ENCODE measurements around the gene RAD51AP2. TPM values are rescaled to one million over a fixed set of nuclear protein-coding genes. Genes with fewer than 3 reads are reported as not detected.
"Not testable (repeated sequence)": the region's sequence is repeated elsewhere in the genome, so short reads cannot be mapped to it uniquely, and the experiment has no call there.

RAD51AP2 gene
- total RNA-seq, 4 donors from 2014 or later, result 0.04 to 0.53 (median 0.26) TPM

DNA sequence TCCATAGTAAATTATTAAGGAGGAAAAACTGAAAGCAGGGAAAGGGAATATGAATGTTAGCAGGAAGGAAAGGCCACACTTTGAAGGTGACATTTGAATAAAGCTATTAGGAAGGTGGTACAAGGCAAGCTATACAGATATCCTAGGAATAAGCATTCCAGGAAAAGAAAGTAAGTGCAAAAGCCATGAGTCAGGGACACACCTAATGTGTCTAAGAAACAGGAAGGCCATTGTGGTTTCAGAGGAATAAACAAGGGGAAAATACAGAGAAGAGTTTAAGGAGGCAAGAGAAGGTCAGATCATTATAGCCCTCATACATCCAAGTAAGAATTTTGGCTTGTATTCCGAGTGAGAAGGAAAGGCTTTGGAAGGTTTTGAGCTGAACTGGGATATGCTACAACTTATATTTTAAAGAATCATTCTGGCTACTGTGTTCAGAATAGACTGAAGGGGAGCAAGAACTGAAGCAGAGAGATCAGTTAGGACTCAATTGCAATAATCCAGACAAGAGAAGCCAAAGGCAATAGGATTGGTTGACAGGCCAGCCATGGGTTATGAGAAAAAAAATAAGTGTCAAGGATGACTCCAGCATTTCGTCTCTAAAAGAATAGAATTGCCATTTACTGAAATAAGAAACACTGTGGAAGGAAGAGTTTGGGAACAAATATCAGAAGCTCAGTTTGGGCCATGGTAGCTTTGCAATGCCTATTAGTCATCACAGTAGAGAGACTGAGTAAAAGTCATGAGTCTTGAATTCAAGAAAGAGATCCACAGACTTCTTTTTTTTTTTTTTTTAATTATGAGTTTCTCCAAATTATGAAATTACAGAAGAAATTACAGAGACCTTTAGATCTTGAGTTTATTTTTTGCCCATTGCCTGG, 11.3 kb downstream of the RAD51AP2 start:
- 72 to 83% methylated on average over 2 of the region's 2 CpGs for WGBS, 2 donors

DNA sequence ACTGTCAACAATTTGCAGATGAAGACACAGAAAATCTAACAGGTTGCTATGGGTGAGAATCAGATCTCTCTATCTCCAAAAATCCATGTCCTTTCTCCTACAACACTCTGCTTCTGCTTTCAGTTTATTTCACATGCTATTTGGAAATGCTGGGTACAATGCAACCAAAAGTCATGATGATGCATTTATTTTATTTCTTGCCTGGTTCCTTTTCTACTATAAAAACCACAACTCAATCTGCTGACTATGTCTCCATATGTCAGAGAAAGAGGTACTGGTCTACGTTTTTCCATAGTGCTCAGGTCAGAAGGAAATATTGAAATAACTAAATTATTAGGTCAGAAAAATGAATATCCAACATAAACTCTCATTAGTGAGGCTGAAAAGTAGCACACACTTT, 20.5 kb downstream of the RAD51AP2 start:
- H3K4me1 ChIP-seq, result no peaks in the 10 kb centered on the region
- WGBS, 2 donors, result 33 to 56% methylated on average over 1 of the region's 1 CpG
- no peak for DNase-seq

More for the DNA sequence above, 11.3 kb downstream of the RAD51AP2 start:
- TF ChIP-seq, protein P1, sequence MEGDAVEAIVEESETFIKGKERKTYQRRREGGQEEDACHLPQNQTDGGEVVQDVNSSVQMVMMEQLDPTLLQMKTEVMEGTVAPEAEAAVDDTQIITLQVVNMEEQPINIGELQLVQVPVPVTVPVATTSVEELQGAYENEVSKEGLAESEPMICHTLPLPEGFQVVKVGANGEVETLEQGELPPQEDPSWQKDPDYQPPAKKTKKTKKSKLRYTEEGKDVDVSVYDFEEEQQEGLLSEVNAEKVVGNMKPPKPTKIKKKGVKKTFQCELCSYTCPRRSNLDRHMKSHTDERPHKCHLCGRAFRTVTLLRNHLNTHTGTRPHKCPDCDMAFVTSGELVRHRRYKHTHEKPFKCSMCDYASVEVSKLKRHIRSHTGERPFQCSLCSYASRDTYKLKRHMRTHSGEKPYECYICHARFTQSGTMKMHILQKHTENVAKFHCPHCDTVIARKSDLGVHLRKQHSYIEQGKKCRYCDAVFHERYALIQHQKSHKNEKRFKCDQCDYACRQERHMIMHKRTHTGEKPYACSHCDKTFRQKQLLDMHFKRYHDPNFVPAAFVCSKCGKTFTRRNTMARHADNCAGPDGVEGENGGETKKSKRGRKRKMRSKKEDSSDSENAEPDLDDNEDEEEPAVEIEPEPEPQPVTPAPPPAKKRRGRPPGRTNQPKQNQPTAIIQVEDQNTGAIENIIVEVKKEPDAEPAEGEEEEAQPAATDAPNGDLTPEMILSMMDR (IDR thresholded peaks at IDR 0.05), result no peak
- no peak for TF ChIP-seq POLR2A (IDR thresholded peaks at IDR 0.05)
- Histone ChIP-seq H3K4me3 (no peak overlapping the region), H3K36me3 (no peaks in the 10 kb centered on the region), H3K9me3 (no peaks in the 10 kb centered on the region), H3K27me3 (no peaks in the 10 kb centered on the region), H3K27ac (no peak overlapping the region), H3K4me1 (no peaks in the 10 kb centered on the region)
- intact Hi-C loops (cut with DNase I), result no loop called here
- DNase-seq, result no peak

DNA sequence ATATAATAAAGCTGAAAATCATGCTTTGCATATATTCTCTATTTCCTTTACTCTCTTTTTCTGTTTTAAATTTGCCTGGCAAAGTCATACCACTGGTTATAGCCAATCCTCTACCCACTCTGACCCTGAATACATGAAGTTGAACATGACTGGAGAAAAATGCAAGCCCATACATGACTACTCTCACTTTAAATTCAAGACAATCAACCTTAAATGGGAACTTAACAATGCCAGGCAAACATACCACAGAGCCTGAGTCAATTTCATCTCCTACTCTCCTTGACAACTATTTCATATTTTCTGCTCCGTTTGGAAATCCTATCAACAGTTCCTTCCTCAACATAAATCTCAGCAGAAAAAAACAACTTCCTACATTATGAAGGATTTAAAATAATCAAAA, 22.6 kb downstream of the RAD51AP2 start:
- H3K36me3 ChIP-seq, result no peaks in the 10 kb centered on the region
- no peak for TF ChIP-seq POLR2A (IDR thresholded peaks at IDR 0.05)
- TF ChIP-seq, protein P1 (IDR thresholded peaks at IDR 0.05), result no peak
- no peak for DNase-seq
- no peaks in the 10 kb centered on the region for H3K9me3 ChIP-seq
- no peak overlapping the region for H3K27ac ChIP-seq
- no peaks in the 10 kb centered on the region for H3K27me3 ChIP-seq
- intact Hi-C loops (cut with DNase I), result no loop called here
- no peaks in the 10 kb centered on the region for H3K4me1 ChIP-seq
- no peak overlapping the region for H3K4me3 ChIP-seq
- WGBS, 2 donors, result 8 to 11% methylated on average over 1 of the region's 1 CpG

More for the DNA sequence above, 20.5 kb downstream of the RAD51AP2 start:
- H3K36me3 ChIP-seq, result no peaks in the 10 kb centered on the region
- TF ChIP-seq, protein P1 (IDR thresholded peaks at IDR 0.05), result no peak
- no peak for TF ChIP-seq POLR2A (IDR thresholded peaks at IDR 0.05)
- H3K9me3 ChIP-seq, result no peaks in the 10 kb centered on the region
- no peaks in the 10 kb centered on the region for H3K27me3 ChIP-seq
- intact Hi-C loops (cut with DNase I), result no loop called here
- no peak overlapping the region for H3K27ac ChIP-seq
- no peak overlapping the region for H3K4me3 ChIP-seq

DNA sequence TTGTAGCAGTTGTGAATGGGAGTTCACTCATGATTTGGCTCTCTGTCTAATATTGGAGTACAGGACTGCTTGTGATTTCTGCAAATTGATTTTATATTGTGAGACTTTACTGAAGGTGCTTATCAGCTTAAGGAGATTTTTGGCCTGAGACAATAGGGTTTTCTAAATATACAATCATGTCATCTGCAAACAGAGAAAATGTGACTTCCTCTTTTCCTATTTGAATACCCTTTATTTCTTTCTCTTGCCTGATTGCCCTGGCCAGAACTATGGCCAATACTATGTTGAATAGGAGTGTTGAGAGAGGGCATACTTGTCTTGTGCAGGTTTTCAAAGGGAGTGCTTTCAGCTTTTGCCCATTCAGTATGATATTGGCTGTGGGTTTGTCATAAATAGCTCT, 28.1 kb downstream of the RAD51AP2 start:
- H3K36me3 ChIP-seq; H3K27ac ChIP-seq; H3K4me3 ChIP-seq; H3K27me3 ChIP-seq; H3K4me1 ChIP-seq; intact Hi-C loops (cut with DNase I); H3K9me3 ChIP-seq; DNase-seq: not testable (repeated sequence)

DNA sequence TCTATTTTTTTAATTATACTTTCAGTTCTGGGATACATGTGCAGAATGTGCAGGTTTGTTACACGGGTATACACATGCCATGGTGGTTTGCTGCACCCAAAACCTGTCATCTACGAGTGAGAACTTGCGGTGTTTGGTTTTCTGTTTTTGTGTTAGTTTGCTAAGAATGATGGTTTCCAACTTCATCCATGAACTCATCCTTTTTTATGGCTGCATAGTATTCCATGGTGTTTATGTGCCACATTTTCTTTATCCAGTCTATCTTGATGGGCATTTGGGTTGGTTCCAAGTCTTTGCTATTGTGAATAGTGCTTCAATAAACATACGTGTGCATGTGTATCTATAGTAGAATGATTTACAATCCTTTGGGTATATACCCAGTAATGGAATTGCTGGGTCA, 29.6 kb downstream of the RAD51AP2 start:
- H3K27me3 ChIP-seq; H3K9me3 ChIP-seq; intact Hi-C loops (cut with DNase I); H3K27ac ChIP-seq; H3K4me3 ChIP-seq; DNase-seq; H3K4me1 ChIP-seq; H3K36me3 ChIP-seq: not testable (repeated sequence)
- WGBS, 2 donors, result 81 to 84% methylated on average over 4 of the region's 4 CpGs

DNA sequence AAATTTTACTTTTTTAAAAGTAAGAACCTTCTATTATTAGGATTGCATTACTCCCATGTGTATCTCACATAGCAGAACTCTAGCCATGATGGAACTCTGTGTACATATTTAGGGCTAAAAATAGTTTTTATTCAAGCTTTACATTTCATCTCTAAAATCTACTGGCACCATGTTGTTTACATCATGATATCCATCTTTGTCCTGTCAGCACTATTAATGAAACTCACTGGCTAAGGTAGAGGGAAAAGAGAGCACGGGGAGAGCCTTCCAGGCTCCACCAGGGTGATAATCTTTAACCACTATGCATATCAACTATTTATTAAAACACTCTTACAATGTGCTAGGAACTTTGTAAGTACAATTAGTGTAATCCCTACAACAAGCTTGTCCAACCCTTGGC, 34.7 kb downstream of the RAD51AP2 start:
- H3K27ac ChIP-seq, result no peak overlapping the region
- no peaks in the 10 kb centered on the region for H3K27me3 ChIP-seq
- no peaks in the 10 kb centered on the region for H3K4me1 ChIP-seq
- TF ChIP-seq POLR2A (IDR thresholded peaks at IDR 0.05), result no peak
- TF ChIP-seq, protein P1 (IDR thresholded peaks at IDR 0.05), result no peak
- 42 to 58% methylated on average over 1 of the region's 1 CpG for WGBS, 2 donors
- no peaks in the 10 kb centered on the region for H3K36me3 ChIP-seq
- no peak overlapping the region for H3K4me3 ChIP-seq
- DNase-seq, result no peak
- no peaks in the 10 kb centered on the region for H3K9me3 ChIP-seq
- intact Hi-C loops (cut with DNase I), result no loop called here

All from esophagus squamous epithelium (tissue), 5 donors.